Aorta (tissue), 5 donors: ENCODE measurements around the gene DCPS. TPM values are rescaled to one million over a fixed set of nuclear protein-coding genes. Genes with fewer than 3 reads are reported as not detected.

Experiments
- ATAC-seq: fragments of 200-7000 bp; cut with Tn5 transposase; one replicate; pipeline ENCODE4 v1.9.1; 2022; ENCODE audit warnings: moderate library complexity; ENCODE audit not compliant: low FRiP score
- DNase-seq, 2 donors: peaks; one replicate each; pipeline ENCODE4 v3.0.0-alpha.2; 2020
- H3K27ac ChIP-seq, 2 donors: one replicate each; pipeline ENCODE4 v1.5.1; 2013; ENCODE audit warnings: low read length in 2 of 2, mild to moderate bottlenecking in 2 of 2, moderate library complexity in 2 of 2, control low read depth in 1 of 2, inconsistent platforms in 1 of 2, low read depth in 1 of 2
- H3K27me3 ChIP-seq, 2 donors: one replicate each; pipeline ENCODE4 v1.6.1; 2013; ENCODE audit warnings: control low read depth in 1 of 2, low read length in 1 of 2, mild to moderate bottlenecking in 1 of 2, moderate library complexity in 1 of 2; ENCODE audit not compliant: insufficient read depth in 2 of 2, control insufficient read depth in 1 of 2
- H3K36me3 ChIP-seq, 2 donors: one replicate each; pipeline ENCODE4 v1.6.1; 2013; ENCODE audit warnings: control low read depth in 1 of 2, low read length in 1 of 2, mild to moderate bottlenecking in 1 of 2; ENCODE audit not compliant: insufficient read depth in 2 of 2, control insufficient read depth in 1 of 2
- H3K4me1 ChIP-seq, 2 donors: one replicate each; pipeline ENCODE4 v1.6.1; 2013; ENCODE audit warnings: low read length in 2 of 2, control low read depth in 1 of 2, mild to moderate bottlenecking in 1 of 2, moderate library complexity in 1 of 2; ENCODE audit not compliant: insufficient read depth in 2 of 2, control insufficient read depth in 1 of 2
- H3K4me3 ChIP-seq, 2 donors: one replicate each; pipeline ENCODE4 v1.5.1; 2013; ENCODE audit warnings: low read length in 2 of 2, control low read depth in 1 of 2, mild to moderate bottlenecking in 1 of 2
- H3K9me3 ChIP-seq: one replicate; pipeline ENCODE4 v1.6.1; 2013; ENCODE audit warnings: mild to moderate bottlenecking, low read length; ENCODE audit not compliant: control insufficient read depth
- WGBS, 2 donors: extraction: QIAGEN DNeasy Blood & Tissue Kit; methylation state at CpG; one replicate each; pipeline ENCODE4 v1.1.7; 2013; 5-methylcytosine and 5-hydroxymethylcytosine counted together
- intact Hi-C, 2 donors: fragments of 100-400 bp; cut with DNase I; formaldehyde crosslinking; loops; one replicate each; pipeline versions ENCODE4 v1.14.2 to v1.15.0; 2022
- polyA plus RNA-seq, 2 donors: library from polyadenylated mRNA; stranded (reverse); fragments of 200-250 nt; gene quantifications; one replicate each; pipeline ENCODE4 v1.2.3, GENCODE V29; 2013
- total RNA-seq, 2 donors: library from RNA; stranded (reverse); fragmentation: NEBNext Ultra II Directional; extraction: Animal tissue kit (Norgen Biotek cat#: 25700); gene quantifications; one replicate each; pipeline ENCODE4 v1.2.1, GENCODE V29; 2021
- donor health status: healthy with polysubstance abuse.
- donor health status: Bipolar disorder and iron deficiency.
- donor health status: DM: no; HTN: no; CAD: no.
- donor health status: DM: no; HTN: no; CAD: no.
- donor health status: DM: yes; HTN: yes; CAD: no.

DCPS gene
- total and polyA plus RNA-seq, 4 donors, result 7.9 to 9.9 (median 9.3) TPM

GRCh38 chr11:126327281-126328000, 23.6 kb downstream of the DCPS start:
- H3K9me3 ChIP-seq, result no peaks in the 10 kb centered on the region
- no peak overlapping the region for H3K4me3 ChIP-seq
- peaks cover 0 to 2% of the 10 kb centered on the region in 2 donors for H3K36me3 ChIP-seq
- H3K27me3 ChIP-seq, result no peaks in the 10 kb centered on the region
- ATAC-seq (no peak), DNase-seq (peak; percentile 12 to 36)
- H3K4me1 ChIP-seq, result no peaks in the 10 kb centered on the region
- intact Hi-C loops, result no loop called here
- 91 to 92% methylated on average over 17 of the region's 17 CpGs for WGBS, 2 donors
- H3K27ac ChIP-seq, result no peak overlapping the region

- WGBS, 2 donors, result 90 to 94% methylated on average over 20 of the region's 20 CpGs
- ATAC-seq, result peak; percentile 20
Observed at GRCh38 chr11:126328001-126328390, 24.1 kb downstream of the DCPS start.

DNA sequence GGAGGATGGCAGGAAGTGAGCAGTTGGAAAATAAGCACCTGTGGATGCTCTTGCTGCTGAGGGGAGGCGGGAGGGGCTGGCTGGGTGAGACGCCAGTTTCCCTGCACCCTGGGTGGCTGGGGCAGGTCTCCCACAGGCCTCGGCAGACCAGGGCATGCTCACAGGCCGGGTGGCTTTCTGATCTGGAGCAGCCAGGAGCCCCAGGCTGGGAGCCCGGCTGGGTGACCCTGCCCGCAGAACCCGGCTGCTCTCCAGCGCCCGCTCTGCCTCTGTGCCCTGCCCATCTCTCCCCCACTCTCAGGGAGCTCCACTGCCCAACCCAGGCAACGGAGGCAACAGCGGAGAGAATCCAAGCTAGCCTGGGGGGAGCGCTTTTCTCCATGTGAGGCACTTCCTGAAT, 24.6 kb downstream of the DCPS start:
- DNase-seq, result peak; percentile 41 to 58
- intact Hi-C loops, result no loop called here
- Histone ChIP-seq H3K4me1 (no peaks in the 10 kb centered on the region), H3K27ac (no peak overlapping the region), H3K4me3 (no peak overlapping the region), H3K9me3 (no peaks in the 10 kb centered on the region), H3K27me3 (no peaks in the 10 kb centered on the region), H3K36me3 (peaks cover 0 to 2% of the 10 kb centered on the region in 2 donors)
- WGBS, 2 donors, result 90 to 94% methylated on average over 12 of the region's 12 CpGs
- no peak for ATAC-seq

More at GRCh38 chr11:126328001-126328390, 24.1 kb downstream of the DCPS start:
- Histone ChIP-seq H3K4me1 (no peaks in the 10 kb centered on the region), H3K27ac (no peak overlapping the region), H3K27me3 (no peaks in the 10 kb centered on the region), H3K9me3 (no peaks in the 10 kb centered on the region), H3K36me3 (peaks cover 0 to 2% of the 10 kb centered on the region in 2 donors), H3K4me3 (no peak overlapping the region)
- DNase-seq, result peak; percentile 38 to 69
- intact Hi-C loops, result no loop called here

GRCh38 chr11:126328938-126329643, 25.2 kb downstream of the DCPS start:
- H3K27ac ChIP-seq, result no peak overlapping the region
- H3K4me1 ChIP-seq, result no peaks in the 10 kb centered on the region
- WGBS, 2 donors, result 74 to 75% methylated on average over 9 of the region's 9 CpGs
- intact Hi-C loops, result no loop called here
- H3K9me3 ChIP-seq, result no peaks in the 10 kb centered on the region
- no peak overlapping the region for H3K4me3 ChIP-seq
- ATAC-seq, result no peak
- H3K36me3 ChIP-seq, result peaks cover 0 to 2% of the 10 kb centered on the region in 2 donors
- no peaks in the 10 kb centered on the region for H3K27me3 ChIP-seq
- peak; percentile 21 to 56 for DNase-seq

DNA sequence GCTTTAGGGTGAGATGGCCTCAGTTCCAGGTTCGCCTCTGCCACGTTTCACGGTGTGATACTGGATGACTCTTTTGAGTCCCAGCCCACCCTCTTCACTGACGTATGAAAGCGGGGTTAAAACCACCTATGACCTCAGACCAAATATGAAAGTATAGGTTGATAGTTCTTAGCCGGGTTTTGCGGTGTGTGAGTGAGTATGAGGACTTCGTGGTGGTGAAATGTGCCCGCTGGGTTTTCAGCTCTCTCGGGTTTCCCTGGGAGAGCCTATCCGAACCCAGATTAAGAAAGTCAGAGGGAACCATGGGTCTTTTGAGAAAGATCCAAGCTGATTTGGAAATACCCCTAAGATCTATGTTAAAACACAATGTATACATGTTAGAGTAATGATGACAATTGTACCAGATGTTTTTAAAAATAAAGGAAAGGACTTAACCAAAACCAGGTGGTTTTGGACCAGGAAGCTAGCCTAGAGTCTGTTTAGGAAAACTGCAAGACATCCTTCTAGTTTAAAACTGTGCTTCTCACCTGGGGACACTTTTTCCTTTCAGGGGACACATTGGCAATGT, 25.9 kb downstream of the DCPS start:
- Histone ChIP-seq H3K4me3 (no peak overlapping the region), H3K36me3 (peaks cover 0 to 2% of the 10 kb centered on the region in 2 donors), H3K4me1 (no peaks in the 10 kb centered on the region), H3K27ac (no peak overlapping the region), H3K27me3 (no peaks in the 10 kb centered on the region), H3K9me3 (no peaks in the 10 kb centered on the region)
- 87 to 88% methylated on average over 11 of the region's 11 CpGs for WGBS, 2 donors
- no peak for DNase-seq
- intact Hi-C loops, result no loop called here
- ATAC-seq, result no peak

- DNase-seq (peak; percentile 21 to 51), ATAC-seq (no peak)
- Histone ChIP-seq H3K27ac (no peak overlapping the region), H3K4me3 (no peak overlapping the region), H3K27me3 (no peaks in the 10 kb centered on the region), H3K9me3 (no peaks in the 10 kb centered on the region), H3K4me1 (no peaks in the 10 kb centered on the region), H3K36me3 (peaks cover 0 to 2% of the 10 kb centered on the region in 2 donors)
- intact Hi-C loops, result no loop called here
- 96 to 97% methylated on average over 13 of the region's 13 CpGs for WGBS, 2 donors
Observed at GRCh38 chr11:126331286-126331685, 27.4 kb downstream of the DCPS start.

DNA sequence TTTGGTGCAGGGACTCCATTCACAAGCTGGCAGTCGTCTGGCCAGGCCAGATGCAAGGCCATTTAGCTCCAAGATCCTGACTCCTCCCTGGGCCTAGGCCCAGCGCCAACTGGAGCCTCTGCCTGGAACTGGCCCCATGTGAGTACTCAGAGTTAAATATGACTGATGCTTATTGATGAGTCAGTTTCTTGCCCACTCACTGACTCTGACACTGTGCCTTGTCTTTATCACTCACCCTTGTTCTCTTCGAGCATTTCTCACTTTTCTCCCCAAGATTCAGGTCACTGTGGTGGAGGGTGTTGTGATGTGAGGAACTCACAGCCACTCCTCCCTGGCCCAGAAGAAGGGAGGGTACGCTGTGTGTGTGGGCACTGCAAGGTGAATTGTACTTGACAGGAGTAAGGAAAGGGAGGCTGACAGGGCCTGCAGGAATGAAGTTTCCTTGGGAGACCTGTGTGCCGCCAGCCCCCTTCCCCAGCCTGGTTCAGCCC, 28.4 kb downstream of the DCPS start:
- H3K4me3 ChIP-seq, result no peak overlapping the region
- H3K27ac ChIP-seq, result no peak overlapping the region
- H3K36me3 ChIP-seq, result peaks cover 0 to 2% of the 10 kb centered on the region in 2 donors
- no peaks in the 10 kb centered on the region for H3K4me1 ChIP-seq
- H3K27me3 ChIP-seq, result no peaks in the 10 kb centered on the region
- H3K9me3 ChIP-seq, result no peaks in the 10 kb centered on the region
- 76 to 79% methylated on average over 5 of the region's 5 CpGs for WGBS, 2 donors
- intact Hi-C loops, result no loop called here
- DNase-seq (peak; percentile 71 to 90), ATAC-seq (peak; percentile 45)

DNA sequence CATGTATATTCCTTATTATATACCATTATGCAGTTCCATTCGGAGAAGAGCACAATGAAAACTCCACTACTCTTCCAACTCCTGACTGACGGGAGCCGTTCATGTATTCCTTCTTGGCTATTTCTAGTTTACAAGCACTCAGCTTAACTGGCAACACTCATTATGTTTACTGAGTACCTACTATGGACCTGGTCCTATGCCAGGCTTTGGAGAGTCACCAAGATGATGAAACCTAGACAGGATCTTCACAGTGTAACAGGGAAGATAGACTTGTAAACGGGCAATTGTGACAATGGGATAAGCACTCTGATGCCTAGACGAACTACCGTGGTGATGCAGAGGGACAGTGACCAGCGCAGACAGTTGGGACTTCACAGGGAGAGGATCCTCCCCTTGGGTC, 29.3 kb downstream of the DCPS start:
- Histone ChIP-seq H3K4me3 (no peak overlapping the region), H3K36me3 (peaks cover 0 to 2% of the 10 kb centered on the region in 2 donors), H3K4me1 (no peaks in the 10 kb centered on the region), H3K27ac (no peak overlapping the region), H3K9me3 (no peaks in the 10 kb centered on the region), H3K27me3 (no peaks in the 10 kb centered on the region)
- intact Hi-C loops, result no loop called here
- ATAC-seq (no peak), DNase-seq (peak in 1 of 2 donors; percentile 7)
- 94 to 95% methylated on average over 7 of the region's 7 CpGs for WGBS, 2 donors
